OCI-LY3 (cell line): ENCODE data around the gene SERINC1.
A peak's percentile ranks its signal among the peaks of the same experiment; 100 is the strongest.

ENCODE experiments used
- H2AFZ ChIP-seq: fragments of 200-600, 300-600 bp; shearing (Covaris generic); 2 replicates; pipeline ENCODE4 v1.6.0; 2014; ENCODE audit warnings: antibody characterized with exemption, low read depth, low read length
- H3K27ac ChIP-seq: fragments of 200-600, 300-600 bp; sonication (generic); 2 replicates; pipeline ENCODE4 v1.5.1; 2014; ENCODE audit warnings: mild to moderate bottlenecking, low read length, moderate library complexity, mixed read lengths
- H3K27me3 ChIP-seq: fragments of 200-600, 300-600 bp; sonication (generic); 2 replicates; pipeline ENCODE4 v1.6.1; 2014; ENCODE audit warnings: low read depth, low read length, mixed read lengths
- H3K36me3 ChIP-seq: fragments of 200-600, 300-600 bp; sonication (generic); replicated peaks from 2 replicates; pipeline ENCODE3; 2014; ENCODE audit warnings: low read depth, low read length, mixed read lengths
- H3K4me1 ChIP-seq: fragments of 300-600, 200-600 bp; sonication (generic); 2 replicates; pipeline ENCODE4 v1.6.1; 2014; ENCODE audit warnings: low read length, mixed read lengths
- H3K4me2 ChIP-seq: fragments of 200-600, 300-600 bp; sonication (generic); 2 replicates; pipeline ENCODE4 v1.6.1; 2014; ENCODE audit warnings: low read length, mixed read lengths
- H3K4me3 ChIP-seq: fragments of 300-600, 200-600 bp; sonication (generic); 2 replicates; pipeline ENCODE4 v1.5.1; 2014; ENCODE audit warnings: antibody characterized with exemption, mild to moderate bottlenecking, low read length, moderate library complexity
- H3K79me2 ChIP-seq: fragments of 300-600, 200-600 bp; shearing (Covaris generic); 2 replicates; pipeline ENCODE4 v1.6.1; 2014; ENCODE audit warnings: mild to moderate bottlenecking, low read length, mixed read lengths
- H3K9ac ChIP-seq: fragments of 300-600, 200-600 bp; shearing (Covaris generic); 2 replicates; pipeline ENCODE4 v1.6.0; 2014; ENCODE audit warnings: mild to moderate bottlenecking, low read length, moderate library complexity
- H3K9me3 ChIP-seq: fragments of 200-600, 300-600 bp; shearing (Covaris generic); 2 replicates; pipeline ENCODE4 v1.6.1; 2014; ENCODE audit warnings: low read length, mixed read lengths; ENCODE audit not compliant: insufficient read depth
- H4K20me1 ChIP-seq: fragments of 200-600, 300-600 bp; sonication (generic); 2 replicates; pipeline ENCODE4 v1.6.1; 2016; ENCODE audit warnings: low read length, mixed read lengths; ENCODE audit not compliant: insufficient read depth
- CTCF ChIP-seq: fragments of 200-600, 300-600 bp; sonication (generic); IDR thresholded peaks from 2 replicates; pipeline ENCODE4 v1.5.1; 2014; ENCODE audit warnings: antibody characterized with exemption, low read length, low read depth
- EZH2phosphoT487 ChIP-seq: fragments of 200-600 bp; shearing (Covaris generic); IDR thresholded peaks from 2 replicates; pipeline ENCODE4 v1.6.1; 2018; ENCODE audit warnings: antibody characterized with exemption, mixed run types, low read depth

Gene SERINC1

GRCh38 chr6:122399055-122399347, 72.6 kb downstream of the SERINC1 start:
- Histone ChIP-seq H2AFZ (peak overlapping the region; percentile 86), H3K36me3 (no peaks in the 10 kb centered on the region), H3K9ac (peak overlapping the region; percentile 33; the same call in 1 of the 2 replicates), H3K4me3 (peak overlapping the region; percentile 66), H4K20me1 (peaks cover 19% of the 10 kb centered on the region; the same call in 1 of the 2 replicates), H3K27me3 (no peaks in the 10 kb centered on the region), H3K79me2 (peaks cover 45% of the 10 kb centered on the region), H3K4me1 (peaks cover 12% of the 10 kb centered on the region), H3K27ac (no peak overlapping the region), H3K4me2 (peak overlapping the region; percentile 75), H3K9me3 (no peaks in the 10 kb centered on the region)
- TF ChIP-seq CTCF (no peak), EZH2phosphoT487 (no peak)

GRCh38 chr6:122394016-122394415, 77.6 kb downstream of the SERINC1 start:
- Histone ChIP-seq H3K36me3 (no peaks in the 10 kb centered on the region), H3K27me3 (no peaks in the 10 kb centered on the region), H3K9ac (no peak overlapping the region), H4K20me1 (no peaks in the 10 kb centered on the region), H3K4me1 (peaks cover 3% of the 10 kb centered on the region), H3K4me3 (no peak overlapping the region), H2AFZ (no peak overlapping the region), H3K9me3 (no peaks in the 10 kb centered on the region), H3K79me2 (no peaks in the 10 kb centered on the region), H3K27ac (no peak overlapping the region), H3K4me2 (no peak overlapping the region)
- TF ChIP-seq CTCF (no peak), EZH2phosphoT487 (no peak)

GRCh38 chr6:122393351-122393896, 78.2 kb downstream of the SERINC1 start:
- Histone ChIP-seq H3K9ac (no peak overlapping the region), H2AFZ (no peak overlapping the region), H3K36me3 (no peaks in the 10 kb centered on the region), H3K9me3 (no peaks in the 10 kb centered on the region), H3K79me2 (no peaks in the 10 kb centered on the region), H4K20me1 (no peaks in the 10 kb centered on the region), H3K4me3 (no peak overlapping the region), H3K27me3 (no peaks in the 10 kb centered on the region), H3K27ac (no peak overlapping the region), H3K4me1 (no peaks in the 10 kb centered on the region), H3K4me2 (no peak overlapping the region)
- no peak for TF ChIP-seq CTCF
- no peak for TF ChIP-seq EZH2phosphoT487
